Measurements from ENCODE around the gene ICAM5.
"Not testable (repeated sequence)": the region's sequence is repeated elsewhere in the genome, so short reads cannot be mapped to it uniquely, and the experiment has no call there.

The ICAM5 gene

GRCh38 chr19:10289836-10290356 lies at the start of gene ICAM5:
Gene ICAM5, plus strand, starts transcription at chr19:10289952. Its CDS starts 92 bp downstream, at chr19:10290044.
- DNase-seq: peak in 1 of 2 donors; percentile 39

DNA sequence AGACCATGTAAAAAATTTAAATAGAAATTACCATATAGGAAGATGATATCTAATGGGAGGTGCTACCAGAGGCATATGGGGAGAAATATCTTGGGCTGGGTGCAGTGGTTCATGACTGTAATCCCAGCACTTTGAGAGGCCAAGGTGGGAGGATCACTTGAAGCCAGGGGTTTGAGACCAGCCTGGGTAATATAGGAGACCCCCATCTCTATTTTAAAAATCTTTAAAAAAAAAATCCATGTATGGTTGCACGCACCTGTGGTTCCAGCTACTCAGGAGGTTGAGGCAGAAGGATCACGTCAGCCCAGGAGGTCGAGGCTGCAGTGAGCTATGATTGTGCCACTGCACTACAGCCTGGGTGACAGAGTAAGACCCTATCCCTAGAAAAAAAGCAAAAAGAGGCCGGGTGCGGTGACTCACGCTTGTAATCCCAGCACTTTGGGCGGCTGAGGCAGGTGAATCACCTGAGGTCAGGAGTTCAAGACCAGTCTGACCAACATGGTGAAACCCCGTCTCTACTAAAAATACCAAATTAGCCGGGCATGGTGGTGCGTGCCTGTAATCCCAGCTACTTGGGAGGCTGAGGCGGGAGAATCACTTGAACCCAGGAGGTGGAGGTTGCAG lies 47.8 kb upstream of the ICAM5 start:
- not testable (repeated sequence) for DNase-seq

DNA sequence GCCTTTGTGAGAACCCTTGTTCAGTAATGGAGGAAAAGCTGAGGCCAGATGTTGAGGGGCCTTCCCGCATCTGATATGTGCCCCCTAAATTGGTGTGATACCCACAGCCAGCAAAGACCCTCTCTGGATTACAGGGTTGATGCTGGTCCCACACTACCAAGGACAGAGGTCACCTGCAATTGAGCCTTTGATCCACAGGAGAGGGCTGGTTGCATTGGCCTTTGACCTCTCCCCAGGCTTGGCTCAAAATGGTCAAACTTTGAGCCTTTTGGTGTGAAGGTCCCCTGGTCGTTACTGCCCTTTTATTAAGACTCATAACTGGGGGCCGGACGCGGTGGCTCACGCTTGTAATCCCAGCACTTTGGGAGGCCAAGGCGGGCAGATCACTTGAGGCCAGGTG lies 46.1 kb upstream of the ICAM5 start:
- DNase-seq: no peak

GRCh38 chr19:10245189-10245939 lies 44.4 kb upstream of the ICAM5 start:
- no peak for DNase-seq

GRCh38 chr19:10246511-10246910 lies 43.2 kb upstream of the ICAM5 start:
- DNase-seq: no peak

DNA sequence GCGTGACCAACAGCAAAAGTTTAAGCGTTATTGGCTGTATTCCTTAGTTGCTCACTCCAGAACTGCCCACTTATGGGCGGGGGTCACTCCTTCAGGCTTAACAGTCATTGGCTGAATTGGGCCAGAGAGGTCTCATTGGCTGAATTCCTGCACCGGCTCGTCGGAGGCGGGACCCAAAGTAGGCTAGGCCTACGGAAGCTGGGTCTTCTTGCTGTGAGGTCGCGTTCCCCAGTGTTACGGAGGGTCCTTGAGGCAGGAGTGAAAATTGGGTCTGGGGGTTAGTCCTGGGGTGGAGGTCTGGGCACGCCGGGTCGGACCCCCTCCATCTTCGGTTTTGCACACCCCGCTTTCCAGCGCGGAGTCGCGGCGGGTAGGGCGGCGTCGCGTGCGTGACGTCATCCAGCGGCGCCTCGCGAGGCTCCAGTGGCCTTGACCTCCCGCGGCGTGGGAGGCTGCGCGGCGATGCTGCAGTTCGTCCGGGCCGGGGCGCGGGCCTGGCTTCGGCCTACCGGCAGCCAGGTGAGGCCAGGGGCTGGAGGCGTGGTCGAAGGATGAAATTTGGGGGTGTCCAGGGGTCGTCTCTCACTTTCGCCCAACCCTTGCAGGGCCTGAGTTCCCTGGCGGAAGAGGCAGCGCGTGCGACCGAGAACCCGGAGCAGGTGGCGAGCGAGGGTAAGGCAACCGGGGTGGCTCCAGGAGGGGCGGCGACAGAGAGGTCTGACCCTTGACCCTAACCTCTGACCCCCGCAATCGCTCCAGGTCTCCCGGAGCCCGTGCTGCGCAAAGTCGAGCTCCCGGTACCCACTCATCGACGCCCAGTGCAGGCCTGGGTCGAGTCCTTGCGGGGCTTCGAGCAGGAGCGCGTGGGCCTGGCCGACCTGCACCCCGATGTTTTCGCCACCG lies 37.7 kb upstream of the ICAM5 start, which contains the start of gene MRPL4:
TSS of gene MRPL4 (plus strand) at position 423 of the 903 bp plus-strand sequence. CDS start at position 463, 40 bp downstream.
- DNase-seq: peak; percentile 97 to 98

DNA sequence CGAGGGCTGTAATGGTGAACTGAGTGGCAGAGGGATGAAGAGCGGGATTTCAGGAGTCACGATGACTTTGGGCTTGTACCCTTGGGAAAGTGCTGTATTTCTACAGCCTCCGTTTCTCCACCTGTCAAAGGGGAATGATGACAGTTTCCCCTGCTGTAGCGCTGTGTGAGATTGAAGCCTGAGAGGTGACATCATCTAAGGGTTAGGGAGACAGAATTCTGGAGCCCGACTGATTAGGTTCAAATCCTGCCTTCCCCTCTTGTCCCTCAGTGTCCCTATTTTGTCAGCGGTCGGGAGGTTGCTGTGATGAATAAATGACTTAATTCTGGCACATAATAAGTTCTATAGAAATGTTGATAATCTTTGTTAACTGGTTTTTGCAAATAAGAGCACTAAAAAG lies 37.0 kb upstream of the ICAM5 start:
- no peak for DNase-seq

DNA sequence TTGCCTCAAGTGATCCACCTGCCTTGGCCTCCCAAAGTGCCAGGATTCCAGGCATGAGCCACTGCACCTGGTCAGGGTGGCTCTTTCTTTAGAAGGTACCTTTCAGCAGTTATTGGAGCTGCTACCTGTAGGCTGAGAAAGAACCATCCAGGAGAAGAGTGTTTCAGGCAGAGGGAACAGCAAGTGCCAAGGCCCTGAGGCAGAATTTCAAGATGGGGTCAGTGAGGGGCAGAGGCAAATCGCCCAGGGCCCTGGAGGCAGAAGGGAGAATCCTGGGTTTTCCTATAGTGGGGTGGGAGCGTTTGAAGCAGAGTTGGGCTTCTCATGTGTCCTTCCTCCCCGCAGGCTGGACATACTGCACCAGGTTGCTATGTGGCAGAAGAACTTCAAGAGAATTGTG lies 35.5 kb upstream of the ICAM5 start:
- DNase-seq: no peak

DNA sequence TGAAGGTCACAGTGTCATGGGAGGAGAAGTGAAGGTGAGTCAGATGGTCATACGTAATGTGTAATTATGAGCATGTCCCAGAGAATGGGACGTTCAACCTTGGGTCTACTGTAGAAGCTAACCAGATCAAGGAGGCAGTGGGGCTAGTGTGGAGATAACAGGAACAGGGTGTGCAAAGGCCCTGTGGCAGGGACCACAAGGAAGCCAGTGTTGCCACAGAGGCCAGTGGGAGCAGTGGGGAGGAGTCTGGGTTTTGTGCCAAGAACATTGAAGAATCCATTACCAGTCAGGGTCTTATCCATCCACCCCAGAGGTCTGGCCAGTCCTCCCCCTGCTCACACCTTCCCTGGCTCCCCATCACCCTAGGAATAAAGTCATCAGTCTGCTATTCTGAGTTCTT lies 34.4 kb upstream of the ICAM5 start:
- no peak for DNase-seq

- no peak for DNase-seq
Measured at GRCh38 chr19:10256551-10256950, 33.2 kb upstream of the ICAM5 start.

- no peak for DNase-seq
Measured at GRCh38 chr19:10256970-10257615, 32.7 kb upstream of the ICAM5 start.

DNA sequence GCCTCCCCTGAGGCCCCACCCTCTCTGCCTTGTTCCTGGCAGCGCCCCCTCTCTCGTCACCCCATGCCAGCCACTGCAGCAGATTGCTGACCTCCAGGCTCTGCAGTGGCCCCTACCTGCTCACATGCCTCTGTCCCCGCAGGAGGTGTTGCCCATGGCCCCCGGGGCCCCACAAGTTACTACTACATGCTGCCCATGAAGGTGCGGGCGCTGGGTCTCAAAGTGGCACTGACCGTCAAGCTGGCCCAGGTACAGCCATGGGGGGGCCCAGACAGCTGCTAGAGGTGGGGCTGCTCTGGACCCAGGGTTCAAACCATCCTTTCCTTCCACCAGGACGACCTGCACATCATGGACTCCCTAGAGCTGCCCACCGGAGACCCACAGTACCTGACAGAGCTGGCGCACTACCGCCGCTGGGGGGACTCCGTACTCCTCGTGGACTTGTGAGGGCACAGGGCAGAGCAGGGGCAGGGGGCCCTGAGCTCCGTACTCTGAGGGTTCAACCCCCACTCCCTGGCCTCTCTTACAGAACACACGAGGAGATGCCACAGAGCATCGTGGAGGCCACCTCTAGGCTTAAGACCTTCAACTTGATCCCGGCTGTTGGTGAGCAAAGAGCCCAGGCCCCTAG lies 31.6 kb upstream of the ICAM5 start:
- no peak for DNase-seq

- peak; percentile 90 to 91 for DNase-seq
Measured at GRCh38 chr19:10259162-10259905, 30.4 kb upstream of the ICAM5 start.

- no peak for DNase-seq
Measured at GRCh38 chr19:10260141-10260584, 29.6 kb upstream of the ICAM5 start.

DNA sequence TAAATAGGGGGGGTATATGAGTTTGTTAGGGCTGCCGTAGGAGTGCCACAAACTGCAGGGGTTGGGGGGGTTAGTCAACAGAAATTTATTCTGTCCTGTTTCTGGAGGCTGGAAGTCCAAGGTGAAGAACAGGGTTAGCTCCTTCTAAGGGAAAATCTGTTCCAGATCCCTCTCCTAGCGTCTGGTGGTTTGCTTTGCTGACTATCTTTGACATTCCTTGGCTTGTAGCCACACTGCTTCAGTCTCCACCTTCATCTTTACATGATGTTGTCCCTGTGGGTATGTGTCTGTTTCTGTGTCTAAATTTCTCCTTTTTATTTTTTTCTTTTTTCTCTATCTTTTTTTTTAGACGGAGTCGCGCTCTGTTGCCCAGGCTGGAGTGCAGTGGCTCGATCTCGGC lies 27.0 kb upstream of the ICAM5 start:
- DNase-seq: no peak

DNA sequence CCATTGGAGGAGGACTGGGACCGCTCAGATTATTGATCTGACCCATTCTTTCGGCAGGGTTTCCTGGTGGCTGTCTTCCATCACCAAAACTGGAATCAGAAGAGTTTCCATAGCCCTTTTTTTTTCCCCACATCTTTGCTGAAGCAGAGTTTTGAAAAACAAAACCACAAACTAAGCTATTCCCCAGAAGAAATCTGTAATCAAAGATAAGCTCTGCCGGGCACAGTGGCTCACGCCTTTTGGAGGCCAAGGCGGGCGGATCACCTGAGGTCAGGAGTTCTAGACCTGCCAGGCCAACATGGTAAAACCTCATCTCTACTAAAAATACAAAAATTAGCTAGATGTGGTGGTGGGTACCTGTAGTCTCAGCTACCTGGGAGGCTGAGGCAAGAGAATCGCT lies 23.0 kb upstream of the ICAM5 start:
- no peak for DNase-seq

- DNase-seq: no peak
Measured at GRCh38 chr19:10268071-10268470, 21.7 kb upstream of the ICAM5 start.

DNA sequence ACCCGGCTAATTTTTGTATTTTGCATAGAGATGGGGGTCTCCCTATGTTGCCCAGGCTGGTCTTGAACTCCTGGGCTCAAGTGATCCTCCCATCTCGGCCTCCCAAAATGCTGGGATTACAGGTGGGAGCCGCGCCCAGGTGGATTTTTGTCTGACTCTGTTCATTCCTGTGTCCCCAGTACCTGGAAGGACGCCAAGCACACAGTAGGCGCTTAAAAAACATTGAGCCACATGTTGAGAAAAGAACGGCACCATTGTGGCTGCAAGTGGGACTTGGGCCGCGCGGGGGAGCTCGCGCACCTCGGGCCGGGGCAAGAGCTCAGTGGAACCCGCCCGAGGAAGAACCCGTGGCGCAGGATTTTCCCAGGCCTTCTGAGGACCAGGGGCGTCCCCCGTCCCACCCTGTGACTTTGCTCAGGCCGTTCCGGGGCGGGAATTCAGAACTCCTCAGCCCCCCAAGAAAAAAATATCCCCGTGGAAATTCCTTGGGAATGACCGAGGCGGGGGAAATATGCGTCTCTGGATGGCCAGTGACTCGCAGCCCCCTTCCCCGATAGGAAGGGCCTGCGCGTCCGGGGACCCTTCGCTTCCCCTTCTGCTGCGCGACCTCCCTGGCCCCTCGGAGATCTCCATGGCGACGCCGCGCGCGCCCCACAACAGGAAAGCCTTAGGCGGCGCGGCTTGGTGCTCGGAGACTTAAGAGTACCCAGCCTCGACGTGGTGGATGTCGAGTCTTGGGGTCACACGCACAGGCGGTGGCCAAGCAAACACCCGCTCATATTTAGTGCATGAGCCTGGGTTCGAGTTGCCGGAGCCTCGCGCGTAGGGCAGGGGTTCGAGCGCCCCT lies 20.2 kb upstream of the ICAM5 start:
- peak; percentile 88 to 90 for DNase-seq

GRCh38 chr19:10270180-10270615 lies 19.6 kb upstream of the ICAM5 start:
- DNase-seq: peak; percentile 78 to 88
